Cardiac muscle cell (in vitro differentiated cells and primary cell): ENCODE measurements around the gene CHI3L2. TPM values are rescaled to one million over a fixed set of nuclear protein-coding genes. Genes with fewer than 3 reads are reported as not detected.

ENCODE experiments used
- DNase-seq, 2 donors: peaks; one replicate each; pipeline versions ENCODE4 v3.0.0 to v3.0.0-alpha.2; 2010 to 2017; ENCODE audit warnings: low read depth in 1 of 2, low spot score in 1 of 2
- H3K27ac ChIP-seq: fragments of 200-600 bp; sonication (generic); 2 replicates; pipeline ENCODE4 v1.5.1; 2016
- H3K27me3 ChIP-seq: fragments of 200-600 bp; sonication (generic); 2 replicates; pipeline ENCODE4 v1.6.0; 2016; ENCODE audit warnings: control low read depth
- H3K36me3 ChIP-seq: fragments of 200-600 bp; sonication (generic); 2 replicates; pipeline ENCODE4 v1.5.1; 2016; ENCODE audit warnings: control low read depth
- H3K4me1 ChIP-seq: fragments of 200-600 bp; sonication (generic); 2 replicates; pipeline ENCODE4 v1.8.1; 2017; ENCODE audit warnings: low read depth, mild to moderate bottlenecking, mixed run types
- H3K4me3 ChIP-seq: fragments of 200-600 bp; sonication (generic); 2 replicates; pipeline ENCODE4 v1.5.1; 2016; ENCODE audit warnings: mild to moderate bottlenecking
- H3K9me3 ChIP-seq: fragments of 200-600 bp; sonication (generic); 2 replicates; pipeline ENCODE4 v1.5.1; 2017; ENCODE audit warnings: low read depth, mild to moderate bottlenecking, control low read depth
- CTCF ChIP-seq: IDR thresholded peaks from 2 replicates; pipeline ENCODE4 v1.5.1; 2012; ENCODE audit warnings: low read depth, mild to moderate bottlenecking, low read length
- polyA plus RNA-seq: library from polyadenylated mRNA; unstranded; fragments of >200 nt; fragmentation: Nextera tagmentation; extraction: Ambion mirVana; gene quantifications from 2 replicates; pipeline ENCODE4 v1.2.1, GENCODE V29; 2016
- total RNA-seq: library from RNA; depleted of rRNA; stranded (reverse); fragments of >200 nt; gene quantifications from 2 replicates; pipeline ENCODE4 v1.2.3, GENCODE V29; 2016

The CHI3L2 gene
- total and polyA plus RNA-seq, 2 experiments from 2014 or later, result 0.50 TPM; not detected in 1

DNA sequence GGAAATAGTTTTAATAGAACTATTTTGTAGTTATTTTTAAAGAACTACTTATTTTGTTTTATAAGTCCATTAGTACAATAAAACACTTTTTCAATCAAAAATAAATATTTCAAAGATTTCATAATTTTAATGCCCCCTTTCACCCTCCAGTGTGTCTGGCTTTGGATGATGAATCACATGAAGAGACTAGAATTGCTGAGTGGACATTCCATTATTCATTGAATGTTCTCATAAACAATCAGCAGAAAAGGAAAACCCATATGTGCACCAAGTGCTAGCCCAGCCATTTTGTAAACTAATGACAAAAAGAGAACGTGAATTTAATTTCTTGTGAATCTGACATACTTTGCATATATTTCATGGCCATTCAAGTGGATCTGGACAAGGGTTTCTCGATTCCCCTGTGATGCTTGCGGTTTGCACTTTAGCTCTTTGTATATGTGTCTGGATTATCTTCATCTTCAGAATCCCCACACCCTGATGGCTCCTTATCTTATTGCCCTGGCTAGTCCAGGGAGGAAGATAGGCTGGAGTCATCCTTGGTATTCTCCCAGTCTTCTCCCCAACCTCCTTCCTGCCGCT lies 42.4 kb downstream of the CHI3L2 start:
- DNase-seq, result no peak
- no peak overlapping the region for H3K4me3 ChIP-seq
- no peak for TF ChIP-seq CTCF
- H3K27me3 ChIP-seq, result no peaks in the 10 kb centered on the region
- no peaks in the 10 kb centered on the region for H3K9me3 ChIP-seq
- no peaks in the 10 kb centered on the region for H3K36me3 ChIP-seq
- no peak overlapping the region for H3K27ac ChIP-seq
- H3K4me1 ChIP-seq, result no peaks in the 10 kb centered on the region

GRCh38 chr1:111270771-111271463 lies 43.4 kb downstream of the CHI3L2 start:
- TF ChIP-seq CTCF, result no peak
- no peaks in the 10 kb centered on the region for H3K36me3 ChIP-seq
- H3K27me3 ChIP-seq, result no peaks in the 10 kb centered on the region
- DNase-seq, result no peak
- no peak overlapping the region for H3K27ac ChIP-seq
- no peak overlapping the region for H3K4me3 ChIP-seq
- H3K9me3 ChIP-seq, result no peaks in the 10 kb centered on the region
- no peaks in the 10 kb centered on the region for H3K4me1 ChIP-seq

DNA sequence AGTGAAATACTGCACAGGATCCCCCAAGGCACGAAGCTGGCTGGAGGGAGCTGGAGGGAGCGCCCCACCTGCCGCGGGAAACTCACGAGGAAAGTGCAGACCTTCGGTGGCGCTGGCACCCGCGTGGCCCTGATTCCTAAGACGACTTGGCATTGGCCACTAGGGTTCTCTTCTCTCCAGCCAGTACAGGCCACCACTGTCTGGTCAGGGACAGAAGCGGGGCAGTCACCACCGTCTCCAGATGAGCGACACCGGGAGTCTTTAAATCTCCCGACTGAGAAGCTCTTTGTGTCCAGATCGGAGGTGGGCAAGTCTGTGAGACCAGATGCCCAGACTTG lies 43.9 kb downstream of the CHI3L2 start:
- no peak overlapping the region for H3K4me3 ChIP-seq
- H3K4me1 ChIP-seq, result no peaks in the 10 kb centered on the region
- H3K27ac ChIP-seq, result no peak overlapping the region
- no peaks in the 10 kb centered on the region for H3K9me3 ChIP-seq
- DNase-seq, result no peak
- no peaks in the 10 kb centered on the region for H3K27me3 ChIP-seq
- TF ChIP-seq CTCF, result no peak
- H3K36me3 ChIP-seq, result no peaks in the 10 kb centered on the region

DNA sequence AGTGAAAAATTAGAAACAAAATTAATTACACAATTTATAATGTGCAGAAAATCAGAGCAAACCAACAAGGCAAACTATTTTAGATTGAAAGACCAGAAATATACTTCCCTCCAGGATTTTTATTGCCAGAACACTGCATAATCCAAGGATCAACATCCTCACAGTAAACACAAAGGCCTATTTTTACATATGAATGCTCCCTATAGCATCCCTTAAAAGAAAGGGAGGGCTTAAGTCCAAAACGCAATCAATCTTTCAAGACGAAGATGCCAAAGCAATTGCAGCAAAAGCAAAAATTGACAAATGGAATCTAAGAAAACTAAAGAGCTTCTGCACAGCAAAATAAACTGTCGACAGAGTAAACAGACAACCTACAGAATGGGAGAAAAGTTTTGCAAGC lies 44.6 kb downstream of the CHI3L2 start:
- Histone ChIP-seq H3K27ac (no peak overlapping the region), H3K4me3 (no peak overlapping the region), H3K36me3 (no peaks in the 10 kb centered on the region), H3K9me3 (no peaks in the 10 kb centered on the region), H3K4me1 (no peaks in the 10 kb centered on the region), H3K27me3 (no peaks in the 10 kb centered on the region)
- TF ChIP-seq CTCF, result no peak
- no peak for DNase-seq

DNA sequence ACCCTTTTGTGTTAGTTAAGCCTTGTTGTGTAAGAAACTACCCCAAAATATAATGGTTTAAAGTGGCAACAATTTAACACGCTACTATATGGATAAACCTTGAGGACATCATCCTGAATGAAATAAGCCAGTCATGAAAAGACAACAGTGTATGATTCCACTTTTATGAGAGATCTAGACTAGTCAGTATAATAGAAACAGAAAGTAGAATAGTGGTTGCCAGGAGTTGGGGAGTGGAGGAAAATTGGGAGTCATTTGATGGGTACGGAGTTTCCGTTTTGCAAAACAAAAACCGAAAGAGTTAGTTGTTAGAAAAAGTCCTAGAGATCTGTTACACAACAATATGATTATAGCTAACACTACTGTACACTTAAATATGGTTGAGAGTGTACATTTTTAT lies 47.1 kb downstream of the CHI3L2 start:
- no peak for DNase-seq
- Histone ChIP-seq H3K9me3 (no peaks in the 10 kb centered on the region), H3K4me3 (no peak overlapping the region), H3K27me3 (no peaks in the 10 kb centered on the region), H3K36me3 (no peaks in the 10 kb centered on the region), H3K4me1 (no peaks in the 10 kb centered on the region), H3K27ac (no peak overlapping the region)
- no peak for TF ChIP-seq CTCF
